CD14-positive monocyte (primary cell): ENCODE measurements around the gene NRXN3. TPM values are rescaled to one million over a fixed set of nuclear protein-coding genes. Genes with fewer than 3 reads are reported as not detected.

ENCODE experiments used
- DNase-seq, 3 donors: peaks; one replicate each; pipeline ENCODE4 v3.0.0-alpha.2; 2011 to 2022
- H2AFZ ChIP-seq: 2 replicates; pipeline ENCODE4 v1.6.0; 2012; ENCODE audit warnings: mild to moderate bottlenecking, low read depth, low read length, inconsistent platforms; ENCODE audit not compliant: insufficient read depth, poor library complexity, severe bottlenecking
- H3K27ac ChIP-seq, 2 donors: 1 replicate in 1 of 2; 2 replicates in 1 of 2; pipeline ENCODE4 v1.5.1; 2012 to 2013; ENCODE audit warnings: low read length in 2 of 2, control low read depth in 1 of 2, inconsistent platforms in 1 of 2, low read depth in 1 of 2, mild to moderate bottlenecking in 1 of 2
- H3K27me3 ChIP-seq, 2 donors: one replicate each; pipeline versions ENCODE4 v1.6.0 to v1.6.1; 2011 to 2013; ENCODE audit warnings: low read length in 2 of 2; ENCODE audit not compliant: control insufficient read depth in 2 of 2, insufficient read depth in 2 of 2
- H3K36me3 ChIP-seq, 2 donors: replicated peaks in 1 of 2; 1 replicate in 1 of 2; 2 replicates in 1 of 2; pipeline versions ENCODE4 v1.5.1 to v1.6.1; 2012 to 2013; ENCODE audit warnings: low read length in 2 of 2, control low read depth in 1 of 2, inconsistent platforms in 1 of 2, mild to moderate bottlenecking in 1 of 2; ENCODE audit not compliant: insufficient read depth in 2 of 2, control insufficient read depth in 1 of 2
- H3K4me1 ChIP-seq, 2 donors: 1 replicate in 1 of 2; 2 replicates in 1 of 2; pipeline versions ENCODE4 v1.5.1 to v1.6.1; 2012 to 2013; ENCODE audit warnings: low read length in 2 of 2, control low read depth in 1 of 2, inconsistent platforms in 1 of 2, mild to moderate bottlenecking in 1 of 2, moderate library complexity in 1 of 2; ENCODE audit not compliant: insufficient read depth in 2 of 2, control insufficient read depth in 1 of 2
- H3K4me2 ChIP-seq: replicated peaks from 2 replicates; pipeline ENCODE3; 2012; ENCODE audit warnings: low read length, moderate library complexity, mild to moderate bottlenecking; ENCODE audit not compliant: poor library complexity, severe bottlenecking; ENCODE audit errors: extremely low read depth
- H3K4me3 ChIP-seq, 3 experiments: fragments of 200-600 bp in 1 of 3; sonication (generic) in 1 of 3; replicated peaks in 1 of 3; 1 replicate in 2 of 3; 2 replicates in 1 of 3; pipeline ENCODE4 v1.5.1; 2011 to 2013; ENCODE audit warnings: low read length in 3 of 3, mild to moderate bottlenecking in 3 of 3, control low read depth in 2 of 3, low read depth in 2 of 3, inconsistent platforms in 1 of 3, moderate library complexity in 1 of 3
- H3K79me2 ChIP-seq: 2 replicates; pipeline ENCODE4 v1.6.0; 2012; ENCODE audit warnings: mild to moderate bottlenecking, control low read depth, inconsistent platforms, low read length, moderate library complexity; ENCODE audit not compliant: insufficient read depth
- H3K9ac ChIP-seq: 2 replicates; pipeline ENCODE4 v1.6.0; 2017; ENCODE audit warnings: low read length, mild to moderate bottlenecking; ENCODE audit not compliant: insufficient read depth, poor library complexity, severe bottlenecking
- H3K9me3 ChIP-seq, 2 donors: replicated peaks in 1 of 2; 1 replicate in 1 of 2; 2 replicates in 1 of 2; pipeline versions ENCODE4 v1.5.1 to v1.6.1; 2012 to 2013; ENCODE audit warnings: low read length in 2 of 2, control low read depth in 1 of 2; ENCODE audit not compliant: control insufficient read depth in 1 of 2, insufficient read depth in 1 of 2
- H4K20me1 ChIP-seq: 2 replicates; pipeline ENCODE4 v1.6.0; 2012; ENCODE audit warnings: mild to moderate bottlenecking, low read length, control low read depth, moderate library complexity; ENCODE audit not compliant: insufficient read depth
- H3K27ac Mint-ChIP-seq, 7 donors: one replicate each; pipeline ENCODE4 v1.8.0; 2020; ENCODE audit warnings: mild to moderate bottlenecking in 7 of 7, mixed read lengths in 7 of 7, moderate library complexity in 6 of 7, inconsistent platforms in 2 of 7
- H3K27me3 Mint-ChIP-seq, 3 donors: one replicate each; pipeline ENCODE4 v1.8.0; 2021 to 2022; ENCODE audit warnings: low read depth in 3 of 3, mild to moderate bottlenecking in 3 of 3, mixed read lengths in 3 of 3, moderate library complexity in 3 of 3, inconsistent platforms in 1 of 3
- H3K36me3 Mint-ChIP-seq, 2 donors: one replicate each; pipeline ENCODE4 v1.8.0; 2020; ENCODE audit warnings: mixed read lengths in 2 of 2, inconsistent platforms in 1 of 2, mild to moderate bottlenecking in 1 of 2
- H3K4me1 Mint-ChIP-seq: one replicate; pipeline ENCODE4 v1.8.0; 2020; ENCODE audit warnings: mild to moderate bottlenecking, mixed read lengths
- H3K4me3 Mint-ChIP-seq, 2 donors: one replicate each; pipeline ENCODE4 v1.8.0; 2020; ENCODE audit warnings: mild to moderate bottlenecking in 2 of 2, mixed read lengths in 2 of 2, moderate library complexity in 1 of 2
- H3K9me3 Mint-ChIP-seq, 7 donors: one replicate each; pipeline ENCODE4 v1.8.0; 2020 to 2022; ENCODE audit warnings: mixed read lengths in 7 of 7, mild to moderate bottlenecking in 6 of 7, moderate library complexity in 6 of 7, inconsistent platforms in 2 of 7
- CTCF ChIP-seq: fragments of 200-600 bp; IDR thresholded peaks from one replicate; pipeline ENCODE4 v1.8.0; 2022; ENCODE audit warnings: antibody characterized with exemption, mild to moderate bottlenecking
- WGBS: methylation state at CpG from one replicate; pipeline ENCODE4 v1.1.5; 2013; ENCODE audit warnings: missing lambda C conversion rate; ENCODE audit not compliant: insufficient coverage; 5-methylcytosine and 5-hydroxymethylcytosine counted together
- intact Hi-C, 2 donors: fragments of 100-400 bp; cut with micrococcal nuclease; formaldehyde crosslinking; loops; one replicate each; pipeline versions ENCODE4 v1.15.0 to v1.15.1; 2023
- polyA plus RNA-seq, 3 donors: library from polyadenylated mRNA; depleted of rRNA in 1 of 3; unstranded in 2 of 3; stranded (reverse) in 1 of 3; fragments of 300-500 nt in 2 of 3; fragments of >200 nt in 1 of 3; fragmentation: Illumina TruSeq in 2 of 3; gene quantifications; 1 replicate in 2 of 3; 2 replicates in 1 of 3; pipeline ENCODE4 v1.2.3, GENCODE V29; 2012 to 2021

NRXN3 gene
- polyA plus RNA-seq, 3 donors = not detected

- Mint-ChIP-seq H3K4me1 (no peaks in the 10 kb centered on the region), H3K9me3 (peaks cover 0 to 2% (median 1%) of the 10 kb centered on the region in 7 donors), H3K4me3 (no peak overlapping the region), H3K27me3 (peaks cover 2 to 9% (median 2%) of the 10 kb centered on the region in 3 donors), H3K27ac (no peak overlapping the region), H3K36me3 (no peaks in the 10 kb centered on the region)
- no peaks in the 10 kb centered on the region for H3K79me2 ChIP-seq
- no peaks in the 10 kb centered on the region for H3K9me3 ChIP-seq
- no peak overlapping the region for H3K27ac ChIP-seq
- DNase-seq = no peak
- H3K4me1 ChIP-seq = no peaks in the 10 kb centered on the region
- H3K27me3 ChIP-seq = peaks cover 0 to 4% of the 10 kb centered on the region in 2 donors
- no peak for TF ChIP-seq CTCF
- H3K36me3 ChIP-seq = no peaks in the 10 kb centered on the region
- H4K20me1 ChIP-seq = no peaks in the 10 kb centered on the region
- H3K4me2 ChIP-seq = no peak overlapping the region
- no CpG with 5 or more reads among the region's 3 CpGs for WGBS
- H3K9ac ChIP-seq = no peak overlapping the region
- intact Hi-C loops = no loop called here
- no peak overlapping the region for H2AFZ ChIP-seq
- no peak overlapping the region for H3K4me3 ChIP-seq
These were observed 229.2 kb downstream of the NRXN3 start for GRCh38 chr14:78399316-78399889.

GRCh38 chr14:78401866-78402265 is 231.7 kb downstream of the NRXN3 start:
- H2AFZ ChIP-seq = no peak overlapping the region
- no peak for TF ChIP-seq CTCF
- no peak overlapping the region for H3K27ac Mint-ChIP-seq
- H3K36me3 ChIP-seq = no peaks in the 10 kb centered on the region
- H3K79me2 ChIP-seq = no peaks in the 10 kb centered on the region
- peaks cover 0 to 2% (median 0%) of the 10 kb centered on the region in 7 donors for H3K9me3 Mint-ChIP-seq
- H3K27me3 ChIP-seq = peaks cover 0 to 4% of the 10 kb centered on the region in 2 donors
- no peak overlapping the region for H3K27ac ChIP-seq
- no peaks in the 10 kb centered on the region for H3K36me3 Mint-ChIP-seq
- WGBS = 92% methylated on average over 2 of the region's 3 CpGs
- H4K20me1 ChIP-seq = no peaks in the 10 kb centered on the region
- peaks cover 2 to 9% (median 2%) of the 10 kb centered on the region in 3 donors for H3K27me3 Mint-ChIP-seq
- no peaks in the 10 kb centered on the region for H3K9me3 ChIP-seq
- H3K4me1 ChIP-seq = no peaks in the 10 kb centered on the region
- no peak overlapping the region for H3K4me3 Mint-ChIP-seq
- no peak overlapping the region for H3K9ac ChIP-seq
- intact Hi-C loops = no loop called here
- H3K4me2 ChIP-seq = no peak overlapping the region
- H3K4me1 Mint-ChIP-seq = no peaks in the 10 kb centered on the region
- no peak for DNase-seq
- H3K4me3 ChIP-seq = no peak overlapping the region
